SK-N-SH treated with all-trans-retinoic acid at 6 μM for 48 hours (cell line): Measurements from ENCODE around the gene SULT1A1.

ENCODE experiments used
- ATAC-seq: fragments of 200-7000 bp; cut with Tn5 transposase; 3 replicates; pipeline ENCODE4 v1.9.1; 2020; ENCODE audit warnings: mild to moderate bottlenecking, moderate library complexity
- ARNTL ChIP-seq: fragments of 450-650 bp; formaldehyde crosslinking; IDR thresholded peaks from 2 replicates; pipeline ENCODE4 v1.5.0; 2020; ENCODE audit warnings: low read depth, mild to moderate bottlenecking, moderate library complexity, borderline replicate concordance
- BACH2 ChIP-seq: fragments of 250-450 bp; sonication (Bioruptor Pico); IDR thresholded peaks from 2 replicates; pipeline ENCODE4 v1.9.0; 2021; ENCODE audit warnings: mild to moderate bottlenecking, borderline replicate concordance
- CREB5 ChIP-seq: fragments of 250-450 bp; sonication (Bioruptor Pico); IDR thresholded peaks from 2 replicates; pipeline ENCODE4 v1.5.1; 2020; ENCODE audit warnings: low read depth, mild to moderate bottlenecking, moderate library complexity
- CSRNP3 ChIP-seq: fragments of 250-450 bp; sonication (Bioruptor Pico); IDR thresholded peaks from 2 replicates; pipeline ENCODE4 v1.5.1; 2021; ENCODE audit warnings: mild to moderate bottlenecking, moderate library complexity
- GLIS3 ChIP-seq: fragments of 250-450 bp; sonication (Bioruptor Pico); IDR thresholded peaks from 2 replicates; pipeline ENCODE4 v1.5.0; 2020; ENCODE audit warnings: mild to moderate bottlenecking, moderate library complexity
- ISL1 ChIP-seq: fragments of 250-450 bp; sonication (Bioruptor Pico); IDR thresholded peaks from 2 replicates; pipeline ENCODE4 v2.1.2; 2022; ENCODE audit warnings: mild to moderate bottlenecking, moderate library complexity
- OSR1 ChIP-seq: fragments of 250-450 bp; sonication (Bioruptor Pico); IDR thresholded peaks from 2 replicates; pipeline ENCODE4 v1.8.0; 2022; ENCODE audit warnings: moderate library complexity, mild to moderate bottlenecking, inconsistent platforms
- PATZ1 ChIP-seq: fragments of 250-450 bp; sonication (Bioruptor Pico); IDR thresholded peaks from 2 replicates; pipeline ENCODE4 v1.8.0; 2020; ENCODE audit warnings: mild to moderate bottlenecking, moderate library complexity, borderline replicate concordance
- POU6F1 ChIP-seq: fragments of 250-450 bp; sonication (Bioruptor Pico); IDR thresholded peaks from 2 replicates; pipeline ENCODE4 v1.8.0; 2021; ENCODE audit warnings: low read depth, mild to moderate bottlenecking, moderate library complexity, borderline replicate concordance
- RARB ChIP-seq: fragments of 250-450 bp; sonication (Bioruptor Pico); IDR thresholded peaks from 2 replicates; pipeline ENCODE4 v1.8.0; 2021; ENCODE audit warnings: mild to moderate bottlenecking, moderate library complexity
- SNAI2 ChIP-seq: fragments of 250-450 bp; sonication (Bioruptor Pico); IDR thresholded peaks from 2 replicates; pipeline ENCODE4 v1.5.0; 2020; ENCODE audit warnings: mild to moderate bottlenecking, moderate library complexity
- TCF4 ChIP-seq: fragments of 250-450 bp; sonication (Bioruptor Pico); IDR thresholded peaks from 2 replicates; pipeline ENCODE4 v1.8.0; 2021; ENCODE audit warnings: mild to moderate bottlenecking, moderate library complexity, borderline replicate concordance
- TOX ChIP-seq: fragments of 250-450 bp; sonication (Bioruptor Pico); IDR thresholded peaks from 2 replicates; pipeline ENCODE4 v1.8.0; 2021; ENCODE audit warnings: mild to moderate bottlenecking, moderate library complexity, borderline replicate concordance
- ZC3H10 ChIP-seq: fragments of 250-450 bp; sonication (Bioruptor Pico); IDR thresholded peaks from 2 replicates; pipeline ENCODE4 v1.5.1; 2021; ENCODE audit warnings: mild to moderate bottlenecking, moderate library complexity
- ZFP30 ChIP-seq: fragments of 450-650 bp; formaldehyde crosslinking; IDR thresholded peaks from 2 replicates; pipeline ENCODE4 v1.5.0; 2022; ENCODE audit warnings: mild to moderate bottlenecking, moderate library complexity
- ZNF565 ChIP-seq: fragments of 450-650 bp; formaldehyde crosslinking; conservative IDR thresholded peaks from 2 replicates; pipeline ENCODE4 v1.5.0; 2020; ENCODE audit warnings: low read depth, mild to moderate bottlenecking, moderate library complexity
- ZNF70 ChIP-seq: fragments of 450-650 bp; formaldehyde crosslinking; IDR thresholded peaks from 2 replicates; pipeline ENCODE4 v1.5.0; 2020; ENCODE audit warnings: mild to moderate bottlenecking, moderate library complexity
- ZNF8 ChIP-seq: fragments of 450-650 bp; formaldehyde crosslinking; IDR thresholded peaks from 2 replicates; pipeline ENCODE4 v1.5.0; 2020; ENCODE audit warnings: mild to moderate bottlenecking, moderate library complexity

Gene SULT1A1

GRCh38 chr16:28606291-28607115 lies 3.3 kb downstream of the SULT1A1 start:
- ATAC-seq: no peak
- TF ChIP-seq CSRNP3 (CRISPR knock-in tag): no peak
- TF ChIP-seq ARNTL (CRISPR knock-in tag): no peak
- TF ChIP-seq ZNF70 (CRISPR knock-in tag): no peak
- TF ChIP-seq ZNF8 (CRISPR knock-in tag): no peak

GRCh38 chr16:28604186-28604565 lies 5.7 kb downstream of the SULT1A1 start:
- ATAC-seq: no peak
- TF ChIP-seq TOX (CRISPR knock-in tag): no peak
- TF ChIP-seq BACH2 (CRISPR knock-in tag): no peak
- no peak for TF ChIP-seq TCF4 (CRISPR knock-in tag)
- no peak for TF ChIP-seq POU6F1 (CRISPR knock-in tag)
- TF ChIP-seq ARNTL (CRISPR knock-in tag): no peak
- TF ChIP-seq ZNF70 (CRISPR knock-in tag): no peak
- TF ChIP-seq CREB5 (CRISPR knock-in tag): no peak
- TF ChIP-seq ZNF565 (CRISPR knock-in tag): no peak
- TF ChIP-seq ISL1 (CRISPR knock-in tag): no peak
- TF ChIP-seq ZC3H10 (CRISPR knock-in tag): no peak
- TF ChIP-seq GLIS3 (CRISPR knock-in tag): no peak
- TF ChIP-seq ZFP30 (CRISPR knock-in tag): no peak
- TF ChIP-seq OSR1 (CRISPR knock-in tag): no peak

GRCh38 chr16:28603381-28604185 lies 6.3 kb downstream of the SULT1A1 start:
- ATAC-seq: no peak
- TF ChIP-seq PATZ1 (CRISPR knock-in tag) (no peak), POU6F1 (CRISPR knock-in tag) (no peak), ZNF8 (CRISPR knock-in tag) (no peak), RARB (CRISPR knock-in tag) (no peak), ZC3H10 (CRISPR knock-in tag) (no peak), SNAI2 (CRISPR knock-in tag) (no peak), ZNF70 (CRISPR knock-in tag) (no peak)
